Endothelial cell of hepatic sinusoid (primary cell): ENCODE results near the gene HMX3.

Source experiments
- in situ Hi-C: cut with HindIII; loops from 2 replicates; pipeline ENCODE4 v1.10.0; 2017; ENCODE audit warnings: low sequenced_read_pairs

The HMX3 gene

GRCh38 chr10:123133541-123134342 lies 2.0 kb upstream of the HMX3 start:
- in situ Hi-C loops: no loop called here

- in situ Hi-C loops: no loop called here
Observed at GRCh38 chr10:123134343-123134914, 1.3 kb upstream of the HMX3 start.

GRCh38 chr10:123134915-123135414 lies 805 bp upstream of the HMX3 start:
- in situ Hi-C loops: no loop called here

GRCh38 chr10:123136221-123136805 lies 543 bp downstream of the HMX3 start:
- in situ Hi-C loops: no loop called here

GRCh38 chr10:123136806-123137642 lies 1.3 kb downstream of the HMX3 start:
- in situ Hi-C loops: no loop called here

- in situ Hi-C loops: no loop called here
Observed at GRCh38 chr10:123139165-123139520, 3.4 kb downstream of the HMX3 start.

GRCh38 chr10:123139521-123140163 lies 3.9 kb downstream of the HMX3 start:
- in situ Hi-C loops: no loop called here

GRCh38 chr10:123140164-123140982 lies 4.6 kb downstream of the HMX3 start:
- in situ Hi-C loops: no loop called here

GRCh38 chr10:123140983-123141390 lies 5.2 kb downstream of the HMX3 start:
- in situ Hi-C loops: no loop called here

GRCh38 chr10:123141791-123142700 lies 6.3 kb downstream of the HMX3 start:
- in situ Hi-C loops: no loop called here

- in situ Hi-C loops: no loop called here
Observed at GRCh38 chr10:123142701-123143161, 7.0 kb downstream of the HMX3 start.

GRCh38 chr10:123143162-123143824 lies 7.5 kb downstream of the HMX3 start:
- in situ Hi-C loops: no loop called here

GRCh38 chr10:123143825-123144168 lies 8.0 kb downstream of the HMX3 start:
- in situ Hi-C loops: no loop called here

GRCh38 chr10:123144697-123145541 lies 9.1 kb downstream of the HMX3 start:
- in situ Hi-C loops: no loop called here

GRCh38 chr10:123145542-123146012 lies 9.8 kb downstream of the HMX3 start:
- in situ Hi-C loops: no loop called here

GRCh38 chr10:123146013-123146893 lies 10.5 kb downstream of the HMX3 start:
- in situ Hi-C loops: no loop called here
